NB4 (cell line): Measurements from ENCODE around the gene RAB3C.

Experiments used
- DNase-seq: peaks from one replicate; pipeline ENCODE4 v3.0.0; 2010; ENCODE audit warnings: low read depth
- H3K4me3 ChIP-seq: one replicate; pipeline ENCODE4 v1.5.1; 2011; ENCODE audit warnings: mild to moderate bottlenecking, low read depth, low read length, moderate library complexity
- CTCF ChIP-seq: IDR thresholded peaks from one replicate; pipeline ENCODE4 v1.5.1; 2012; ENCODE audit warnings: low read depth, low read length
- MAX ChIP-seq: IDR thresholded peaks from 2 replicates; pipeline ENCODE4 v1.6.1; 2011; ENCODE audit warnings: low read depth, low read length
- MYC ChIP-seq: IDR thresholded peaks from 2 replicates; pipeline ENCODE4 v1.6.1; 2011; ENCODE audit warnings: low read depth, low read length
- POLR2A ChIP-seq: IDR thresholded peaks from 2 replicates; pipeline ENCODE4 v1.6.1; 2011; ENCODE audit warnings: mild to moderate bottlenecking; ENCODE audit not compliant: insufficient read length; ENCODE audit errors: extremely low read depth

The RAB3C gene

GRCh38 chr5:58810086-58810485 lies 227.2 kb downstream of the RAB3C start:
- H3K4me3 ChIP-seq, result no peak overlapping the region
- TF ChIP-seq POLR2A, result no peak
- TF ChIP-seq CTCF, result no peak
- TF ChIP-seq MAX, result no peak
- no peak for TF ChIP-seq MYC
- DNase-seq, result no peak

GRCh38 chr5:58813855-58814254 lies 231.0 kb downstream of the RAB3C start:
- TF ChIP-seq CTCF, result no peak
- TF ChIP-seq MAX, result no peak
- no peak for TF ChIP-seq POLR2A
- no peak for TF ChIP-seq MYC
- H3K4me3 ChIP-seq, result no peak overlapping the region
- no peak for DNase-seq

GRCh38 chr5:58816181-58816731 lies 233.4 kb downstream of the RAB3C start:
- DNase-seq, result no peak
- TF ChIP-seq CTCF, result no peak
- no peak for TF ChIP-seq MYC
- TF ChIP-seq POLR2A, result no peak
- TF ChIP-seq MAX, result no peak
- H3K4me3 ChIP-seq, result no peak overlapping the region

GRCh38 chr5:58818465-58818864 lies 235.6 kb downstream of the RAB3C start:
- no peak overlapping the region for H3K4me3 ChIP-seq
- no peak for DNase-seq

GRCh38 chr5:58825441-58825840 lies 242.6 kb downstream of the RAB3C start:
- DNase-seq, result no peak
- H3K4me3 ChIP-seq, result no peak overlapping the region
- TF ChIP-seq POLR2A (no peak), MAX (no peak), CTCF (no peak), MYC (no peak)

More at GRCh38 chr5:58818465-58818864, 235.6 kb downstream of the RAB3C start:
- TF ChIP-seq MAX, result no peak
- no peak for TF ChIP-seq CTCF

- no peak for TF ChIP-seq MAX
- no peak for TF ChIP-seq CTCF
- no peak for TF ChIP-seq POLR2A
- no peak for TF ChIP-seq MYC
- no peak overlapping the region for H3K4me3 ChIP-seq
- no peak for DNase-seq
Measured at GRCh38 chr5:58825899-58826298, 243.0 kb downstream of the RAB3C start.
